Measurements from ENCODE around the gene COL9A1.

Gene COL9A1

GRCh38 chr6:70176842-70177550, 125.9 kb downstream of the COL9A1 start:
- no peaks in the 10 kb centered on the region for H3K9me3 ChIP-seq (ENCODE audit: insufficient read depth, low read length)
- no peaks in the 10 kb centered on the region for H3K36me3 ChIP-seq (ENCODE audit: low read length)
- H3K9me2 ChIP-seq (replicated peaks; ENCODE audit: insufficient read depth, low read length): no peaks in the 10 kb centered on the region
- no peaks in the 10 kb centered on the region for H4K20me1 ChIP-seq (ENCODE audit: low read depth, low read length)
- H3K4me3 ChIP-seq (ENCODE audit: insufficient read depth, low read length, poor library complexity, severe bottlenecking): no peak overlapping the region
- no peak overlapping the region for H2AFZ ChIP-seq (ENCODE audit: low read depth, low read length, severe bottlenecking)
- H3K27me3 ChIP-seq (ENCODE audit: low read length): no peaks in the 10 kb centered on the region
- no peak for TF ChIP-seq CTCF (IDR thresholded peaks at IDR 0.05; ENCODE audit: insufficient read depth, low read length, poor library complexity, severe bottlenecking)
- no peak for TF ChIP-seq EZH2phosphoT487 (conservative IDR thresholded peaks at IDR 0.05; ENCODE audit: low read length)
- no peak overlapping the region for H3K9ac ChIP-seq (ENCODE audit: low read length)
- no peaks in the 10 kb centered on the region for H3K79me2 ChIP-seq (ENCODE audit: insufficient read depth, low read length)
- H3K4me2 ChIP-seq (ENCODE audit: low read depth, low read length, poor library complexity, severe bottlenecking): no peak overlapping the region
- H3K27ac ChIP-seq (ENCODE audit: low read depth, low read length): no peak overlapping the region
- H3F3A ChIP-seq (ENCODE audit: insufficient read depth): no peaks in the 10 kb centered on the region

GRCh38 chr6:70175770-70176169, 127.1 kb downstream of the COL9A1 start:
- H3K9ac ChIP-seq (ENCODE audit: low read length): no peak overlapping the region
- H3K9me2 ChIP-seq (replicated peaks; ENCODE audit: insufficient read depth, low read length): no peaks in the 10 kb centered on the region
- H3K27me3 ChIP-seq (ENCODE audit: low read length): no peaks in the 10 kb centered on the region
- H3K79me2 ChIP-seq (ENCODE audit: insufficient read depth, low read length): no peaks in the 10 kb centered on the region
- H3K36me3 ChIP-seq (ENCODE audit: low read length): no peaks in the 10 kb centered on the region
- H2AFZ ChIP-seq (ENCODE audit: low read depth, low read length, severe bottlenecking): no peak overlapping the region
- H3K4me3 ChIP-seq (ENCODE audit: insufficient read depth, low read length, poor library complexity, severe bottlenecking): no peak overlapping the region
- TF ChIP-seq CTCF (IDR thresholded peaks at IDR 0.05; ENCODE audit: insufficient read depth, low read length, poor library complexity, severe bottlenecking) (no peak), EZH2phosphoT487 (conservative IDR thresholded peaks at IDR 0.05; ENCODE audit: low read length) (no peak)
- H3F3A ChIP-seq (ENCODE audit: insufficient read depth): no peaks in the 10 kb centered on the region
- H3K4me2 ChIP-seq (ENCODE audit: low read depth, low read length, poor library complexity, severe bottlenecking): no peak overlapping the region
- H4K20me1 ChIP-seq (ENCODE audit: low read depth, low read length): no peaks in the 10 kb centered on the region
- no peak overlapping the region for H3K27ac ChIP-seq (ENCODE audit: low read depth, low read length)
- no peaks in the 10 kb centered on the region for H3K9me3 ChIP-seq (ENCODE audit: insufficient read depth, low read length)

- Histone ChIP-seq H3K27me3 (ENCODE audit: low read length) (no peaks in the 10 kb centered on the region), H3K9ac (ENCODE audit: low read length) (no peak overlapping the region), H3K79me2 (ENCODE audit: insufficient read depth, low read length) (no peaks in the 10 kb centered on the region), H3K9me3 (ENCODE audit: insufficient read depth, low read length) (no peaks in the 10 kb centered on the region), H3K36me3 (ENCODE audit: low read length) (no peaks in the 10 kb centered on the region), H3K4me2 (ENCODE audit: low read depth, low read length, poor library complexity, severe bottlenecking) (no peak overlapping the region), H3K9me2 (replicated peaks; ENCODE audit: insufficient read depth, low read length) (no peaks in the 10 kb centered on the region), H4K20me1 (ENCODE audit: low read depth, low read length) (no peaks in the 10 kb centered on the region), H3K4me3 (ENCODE audit: insufficient read depth, low read length, poor library complexity, severe bottlenecking) (no peak overlapping the region), H3K27ac (ENCODE audit: low read depth, low read length) (no peak overlapping the region), H3F3A (ENCODE audit: insufficient read depth) (no peaks in the 10 kb centered on the region), H2AFZ (ENCODE audit: low read depth, low read length, severe bottlenecking) (no peak overlapping the region)
- TF ChIP-seq CTCF (IDR thresholded peaks at IDR 0.05; ENCODE audit: insufficient read depth, low read length, poor library complexity, severe bottlenecking) (no peak), EZH2phosphoT487 (conservative IDR thresholded peaks at IDR 0.05; ENCODE audit: low read length) (no peak)
Observed at GRCh38 chr6:70172252-70172651, 130.6 kb downstream of the COL9A1 start.
